Transverse colon (tissue), 4 donors: ENCODE results near the gene TMPRSS9. TPM values are rescaled to one million over a fixed set of nuclear protein-coding genes. Genes with fewer than 3 reads are reported as not detected.

Experiments used
- DNase-seq: peaks from one replicate; pipeline ENCODE4 v3.0.0-alpha.2; 2019
- H3K27ac ChIP-seq, 4 donors: fragments of 200-600 bp; sonication (generic); 2 replicates each; pipeline ENCODE4 v1.5.1; 2016 to 2018; ENCODE audit warnings: inconsistent platforms in 4 of 4
- H3K27me3 ChIP-seq: fragments of 200-600 bp; sonication (generic); 2 replicates; pipeline ENCODE4 v1.5.1; 2017; ENCODE audit warnings: inconsistent platforms
- H3K36me3 ChIP-seq, 4 donors: fragments of 200-600 bp; sonication (generic); 2 replicates each; pipeline ENCODE4 v1.5.1; 2017 to 2019; ENCODE audit warnings: inconsistent platforms in 4 of 4
- H3K4me1 ChIP-seq, 4 donors: fragments of 200-600 bp; sonication (generic); 2 replicates each; pipeline ENCODE4 v1.5.1; 2017 to 2020; ENCODE audit warnings: inconsistent platforms in 4 of 4
- H3K4me3 ChIP-seq, 4 donors: fragments of 200-600 bp; sonication (generic); 1 replicate in 1 of 4; 2 replicates in 3 of 4; pipeline versions ENCODE4 v1.5.1 to v1.6.1; 2017 to 2019; ENCODE audit warnings: inconsistent platforms in 4 of 4
- H3K9me3 ChIP-seq, 2 donors: fragments of 200-600 bp; sonication (generic); 2 replicates each; pipeline ENCODE4 v1.5.1; 2017 to 2019; ENCODE audit warnings: inconsistent platforms in 2 of 2
- CTCF ChIP-seq, 5 experiments: fragments of 200-600 bp in 3 of 5; fragments of 450-650 bp in 2 of 5; sonication (generic) in 3 of 5; IDR thresholded peaks; 1 replicate in 2 of 5; 2 replicates in 3 of 5; pipeline ENCODE4 v1.5.1; 2016 to 2017; ENCODE audit warnings: antibody characterized with exemption in 5 of 5, inconsistent platforms in 3 of 5, mild to moderate bottlenecking in 2 of 5, moderate library complexity in 1 of 5
- EP300 ChIP-seq: sonication (generic); formaldehyde crosslinking; IDR thresholded peaks from one replicate; pipeline ENCODE4 v1.6.1; 2017; ENCODE audit warnings: antibody characterized with exemption, low read depth
- POLR2A ChIP-seq: fragments of 450-650 bp; IDR thresholded peaks from one replicate; pipeline ENCODE4 v1.6.1; 2016; ENCODE audit warnings: antibody characterized with exemption, mild to moderate bottlenecking, moderate library complexity
- POLR2AphosphoS5 ChIP-seq, 3 donors: sonication (generic); formaldehyde crosslinking; IDR thresholded peaks; one replicate each; pipeline ENCODE4 v1.6.1; 2016; ENCODE audit warnings: antibody characterized with exemption in 3 of 3
- WGBS, 2 donors: methylation state at CpG; one replicate each; pipeline ENCODE4 v1.1.5; 2018; ENCODE audit warnings: low coverage in 1 of 2; 5-methylcytosine and 5-hydroxymethylcytosine counted together
- in situ Hi-C, 4 donors: fragments of 200-750 bp; cut with MboI; loops; one replicate each; pipeline versions ENCODE4 v1.15.0 to v1.15.1; 2017; ENCODE audit warnings: low sequenced_read_pairs in 3 of 4, low pct_ligation_motif_present in 1 of 4, low pct_unique_long_range_greater_than_20kb in 1 of 4
- intact Hi-C: fragments of 100-400 bp; cut with DNase I; formaldehyde crosslinking; loops from one replicate; pipeline ENCODE4 v1.15.1; 2023; ENCODE audit warnings: low total_unique reads
- total RNA-seq, 4 donors: library from RNA; depleted of rRNA; stranded (reverse); fragments of >200 nt; gene quantifications; one replicate each; pipeline ENCODE4 v1.1.0, GENCODE V29; 2016

The TMPRSS9 gene
- total RNA-seq, 4 donors from 2014 or later, result 0.27 TPM; not detected in 3

GRCh38 chr19:2323707-2324106 is 36.4 kb upstream of the TMPRSS9 start:
- Histone ChIP-seq H3K27ac (no peak overlapping the region), H3K27me3 (no peaks in the 10 kb centered on the region), H3K4me1 (peaks cover 10 to 15% (median 13%) of the 10 kb centered on the region in 4 donors), H3K4me3 (no peak overlapping the region), H3K9me3 (no peaks in the 10 kb centered on the region), H3K36me3 (peaks cover 0 to 3% (median 0%) of the 10 kb centered on the region in 4 donors)
- no peak for TF ChIP-seq POLR2AphosphoS5 (IDR thresholded peaks at IDR 0.05)
- no peak for TF ChIP-seq CTCF (IDR thresholded peaks at IDR 0.05)
- no peak for TF ChIP-seq POLR2A
- no peak for TF ChIP-seq EP300
- WGBS, 2 donors, result 90 to 93% methylated on average over 6 to 17 of the region's 19 CpGs
- no peak for DNase-seq
- intact Hi-C loops, result loop anchor here (10.0 kb wide), 1 partner anchor 169 kb away; the partner anchor contains the start of gene AP3D1
- in situ Hi-C loops, result loop anchor here in 1 of 4 donors (25.0 kb wide), 1 partner anchor 289 kb away; no protein-coding TSS in a partner anchor

- 88% methylated on average over 34 of the region's 34 CpGs; no CpG with 5 or more reads in 1 of the 2 donors for WGBS, 2 donors
- in situ Hi-C loops, result loop anchor here in 1 of 4 donors (25.0 kb wide), 1 partner anchor 288 kb away; no protein-coding TSS in a partner anchor
These were observed 35.7 kb upstream of the TMPRSS9 start for GRCh38 chr19:2324220-2324948.

GRCh38 chr19:2325281-2326046 is 34.6 kb upstream of the TMPRSS9 start:
- no peaks in the 10 kb centered on the region for H3K9me3 ChIP-seq
- in situ Hi-C loops (no loop called here), intact Hi-C loops (loop anchor here (10.0 kb wide), 1 partner anchor 171 kb away; the partner anchor contains the start of gene AP3D1)
- H3K4me3 ChIP-seq, result no peak overlapping the region
- no peak for TF ChIP-seq POLR2AphosphoS5 (IDR thresholded peaks at IDR 0.05)
- TF ChIP-seq POLR2A, result no peak
- no peak for TF ChIP-seq EP300
- no peak for TF ChIP-seq CTCF (IDR thresholded peaks at IDR 0.05)
- H3K36me3 ChIP-seq, result peaks cover 0 to 3% (median 0%) of the 10 kb centered on the region in 4 donors
- H3K27me3 ChIP-seq, result no peaks in the 10 kb centered on the region
- DNase-seq, result no peak
- H3K27ac ChIP-seq, result no peak overlapping the region
- H3K4me1 ChIP-seq, result peaks cover 18 to 30% (median 27%) of the 10 kb centered on the region in 4 donors
- whole genome bisulfite sequencing, 2 donors, result 78% methylated on average over 22 of the region's 29 CpGs; no CpG with 5 or more reads in 1 of the 2 donors

More at GRCh38 chr19:2324220-2324948, 35.7 kb upstream of the TMPRSS9 start:
- TF ChIP-seq EP300, result no peak
- no peak for TF ChIP-seq POLR2A
- no peak for TF ChIP-seq CTCF (IDR thresholded peaks at IDR 0.05)
- no peak for TF ChIP-seq POLR2AphosphoS5 (IDR thresholded peaks at IDR 0.05)
- Histone ChIP-seq H3K4me1 (peaks cover 10 to 19% (median 17%) of the 10 kb centered on the region in 4 donors), H3K4me3 (no peak overlapping the region), H3K27ac (no peak overlapping the region), H3K27me3 (no peaks in the 10 kb centered on the region), H3K9me3 (no peaks in the 10 kb centered on the region), H3K36me3 (peaks cover 0 to 3% (median 0%) of the 10 kb centered on the region in 4 donors)
- DNase-seq, result no peak
- intact Hi-C loops, result loop anchor here (10.0 kb wide), 1 partner anchor 170 kb away; the partner anchor contains the start of gene AP3D1
